Panc1 (cell line): Measurements from ENCODE around the gene OOSP4B. TPM values are rescaled to one million over a fixed set of nuclear protein-coding genes. Genes with fewer than 3 reads are reported as not detected.

ENCODE experiments used
- ATAC-seq: fragments of 200-7000 bp; cut with Tn5 transposase; 2 replicates; pipeline ENCODE4 v1.9.1; 2020; ENCODE audit warnings: mild to moderate bottlenecking, moderate library complexity
- BruUV-seq: library from RNA; stranded (reverse); fragments of 400-500 nt; replicated peaks from 2 replicates; lab custom pipeline; 2021; lab: Mats Ljungman, UMichigan
- CTCF ChIA-PET: fragments of 300-600 bp; sonication (Branson Sonifier 250); formaldehyde crosslinking; loops from one replicate; lab custom pipeline; 2022; ENCODE audit warnings: antibody characterized with exemption; lab: Charles Lee
- POLR2A ChIA-PET: fragments of 300-600 bp; sonication (Branson Sonifier 250); formaldehyde crosslinking; loops from one replicate; lab custom pipeline; 2022; ENCODE audit warnings: antibody characterized with exemption; lab: Charles Lee
- DNase-seq: peaks from one replicate; pipeline ENCODE4 v3.0.0-alpha.2; 2010; ENCODE audit warnings: low read depth, low spot score
- H3K27ac ChIP-seq: 2 replicates; pipeline ENCODE4 v1.5.1; 2011; ENCODE audit warnings: mild to moderate bottlenecking, low read length, inconsistent platforms
- H3K27me3 ChIP-seq: fragments of 200-500 bp; sonication (Bioruptor generic); 2 replicates; pipeline ENCODE4 v1.6.0; 2014; ENCODE audit warnings: low read length, inconsistent platforms; ENCODE audit not compliant: control insufficient read depth, insufficient read depth
- H3K36me3 ChIP-seq: fragments of 200-500 bp; sonication (Bioruptor generic); 2 replicates; pipeline ENCODE4 v1.5.1; 2014; ENCODE audit warnings: inconsistent platforms, mild to moderate bottlenecking, low read length, moderate library complexity; ENCODE audit not compliant: control insufficient read depth, insufficient read depth
- H3K4me1 ChIP-seq: 2 replicates; pipeline ENCODE4 v1.5.1; 2011; ENCODE audit warnings: inconsistent platforms, mild to moderate bottlenecking, low read length, moderate library complexity; ENCODE audit not compliant: control insufficient read depth, insufficient read depth
- H3K4me3 ChIP-seq, 2 experiments: 2 replicates each; pipeline ENCODE4 v1.5.1; 2011 to 2012; ENCODE audit warnings: low read depth in 2 of 2, low read length in 2 of 2, mild to moderate bottlenecking in 2 of 2, inconsistent platforms in 1 of 2, moderate library complexity in 1 of 2
- H3K9me3 ChIP-seq: fragments of 200-500 bp; sonication (Bioruptor generic); 2 replicates; pipeline ENCODE4 v1.5.1; 2014; ENCODE audit warnings: low read depth, mild to moderate bottlenecking, inconsistent platforms, low read length, moderate library complexity; ENCODE audit not compliant: control insufficient read depth, insufficient read depth
- CTCF ChIP-seq: fragments of 450-650 bp; IDR thresholded peaks from 2 replicates; pipeline ENCODE4 v1.5.1; 2017; ENCODE audit warnings: mild to moderate bottlenecking
- POLR2AphosphoS5 ChIP-seq: IDR thresholded peaks from 2 replicates; pipeline ENCODE4 v1.6.1; 2012; ENCODE audit warnings: mild to moderate bottlenecking, low read depth, low read length, moderate library complexity
- REST ChIP-seq, 2 experiments: IDR thresholded peaks; 2 replicates each; pipeline ENCODE4 v1.6.1; 2011 to 2012; ENCODE audit warnings: low read depth in 2 of 2, control low read depth in 1 of 2, low read length in 1 of 2, mild to moderate bottlenecking in 1 of 2, moderate library complexity in 1 of 2; ENCODE audit not compliant: insufficient read depth in 1 of 2
- SIN3A ChIP-seq: IDR thresholded peaks from 2 replicates; pipeline ENCODE4 v1.6.1; 2012; ENCODE audit warnings: low read depth, mild to moderate bottlenecking, low read length, moderate library complexity, borderline replicate concordance; ENCODE audit not compliant: insufficient read depth
- TCF7L2 ChIP-seq: IDR thresholded peaks from 2 replicates; pipeline ENCODE4 v1.6.1; 2011; ENCODE audit warnings: mild to moderate bottlenecking, low read depth, low read length, inconsistent platforms
- in situ Hi-C: cut with HindIII; loops from 2 replicates; pipeline ENCODE4 v1.10.0; 2016; ENCODE audit warnings: low sequenced_read_pairs, low pct_unique_long_range_greater_than_20kb
- intact Hi-C: fragments of 100-400 bp; cut with micrococcal nuclease; formaldehyde crosslinking; loops from one replicate; pipeline ENCODE4 v1.10.0; 2022; ENCODE audit not compliant: unreplicated experiment
- total RNA-seq: library from RNA; stranded (reverse); gene quantifications from one replicate; pipeline ENCODE4 v1.2.1, GENCODE V29; 2021; ENCODE audit not compliant: unreplicated experiment

OOSP4B gene
- total RNA-seq, 1 experiment from 2014 or later, result not detected

- CTCF ChIA-PET, result no interaction called here
- BruUV-seq, result no TSS peak
- in situ Hi-C loops, result no loop called here
Measured at GRCh38 chr11:59992425-59992824, 24.6 kb upstream of the OOSP4B start.

GRCh38 chr11:59997800-59998199 is 19.2 kb upstream of the OOSP4B start:
- Histone ChIP-seq H3K4me1 (no peaks in the 10 kb centered on the region), H3K4me3 (no peak overlapping the region), H3K9me3 (no peaks in the 10 kb centered on the region), H3K36me3 (no peaks in the 10 kb centered on the region), H3K27me3 (no peaks in the 10 kb centered on the region), H3K27ac (no peak overlapping the region)
- BruUV-seq, result no TSS peak
- DNase-seq (no peak), ATAC-seq (no peak)
- ChIA-PET POLR2A (no interaction called here), CTCF (interaction anchor here (0.6 kb wide), 1 partner anchor 102 kb away, joined by 3 read pairs; no protein-coding TSS in a partner anchor)
- in situ Hi-C loops (no loop called here), intact Hi-C loops (no loop called here)
- TF ChIP-seq SIN3A, result no peak
- no peak for TF ChIP-seq POLR2AphosphoS5
- TF ChIP-seq CTCF, result no peak
- no peak for TF ChIP-seq REST (IDR thresholded peaks at IDR 0.05; ENCODE audit: insufficient read depth in 1 of 2, low read depth in 2 of 2, low read length in 1 of 2)
- no peak for TF ChIP-seq TCF7L2

More at GRCh38 chr11:59992425-59992824, 24.6 kb upstream of the OOSP4B start:
- Histone ChIP-seq H3K4me3 (no peak overlapping the region), H3K36me3 (no peaks in the 10 kb centered on the region), H3K9me3 (no peaks in the 10 kb centered on the region), H3K27me3 (no peaks in the 10 kb centered on the region), H3K27ac (no peak overlapping the region), H3K4me1 (no peaks in the 10 kb centered on the region)
- POLR2A ChIA-PET, result no interaction called here
- ATAC-seq, result no peak
- TF ChIP-seq CTCF (no peak), SIN3A (no peak), POLR2AphosphoS5 (no peak), REST (IDR thresholded peaks at IDR 0.05; ENCODE audit: insufficient read depth in 1 of 2, low read depth in 2 of 2, low read length in 1 of 2) (no peak), TCF7L2 (no peak)
- intact Hi-C loops, result no loop called here
- DNase-seq, result no peak
